A549 (cell line): ENCODE results near the gene RGS6.

Source experiments
- CTCF ChIP-seq: fragments of >200 bp; sonication (Bioruptor Twin); formaldehyde crosslinking; IDR thresholded peaks from 3 replicates; pipeline ENCODE4 v1.5.1; 2016
- EHMT2 ChIP-seq: fragments of 200-600 bp; sonication (generic); IDR thresholded peaks from 2 replicates; pipeline ENCODE4 v1.6.1; 2016; ENCODE audit warnings: antibody characterized with exemption, low read depth, mild to moderate bottlenecking, moderate library complexity
- EP300 ChIP-seq, 2 experiments: fragments of >200 bp; sonication (Bioruptor Twin); formaldehyde crosslinking; IDR thresholded peaks; 2 replicates in 1 of 2; 3 replicates in 1 of 2; pipeline ENCODE4 v1.6.1; 2016 to 2017
- GATA3 ChIP-seq: IDR thresholded peaks from 2 replicates; pipeline ENCODE4 v1.6.1; 2012; ENCODE audit warnings: borderline replicate concordance
- HOXB5 ChIP-seq: fragments of 250-450 bp; sonication (Bioruptor Pico); IDR thresholded peaks from 2 replicates; pipeline ENCODE4 v1.5.0; 2020; ENCODE audit warnings: mild to moderate bottlenecking, moderate library complexity
- KDM5A ChIP-seq: fragments of 200-600 bp; sonication (generic); IDR thresholded peaks from 2 replicates; pipeline ENCODE4 v1.6.1; 2016; ENCODE audit warnings: antibody characterized with exemption, mild to moderate bottlenecking
- RAD21 ChIP-seq, 2 experiments: fragments of >200 bp in 1 of 2; sonication (Bioruptor Twin) in 1 of 2; formaldehyde crosslinking in 1 of 2; IDR thresholded peaks in 1 of 2; conservative IDR thresholded peaks in 1 of 2; 2 replicates in 1 of 2; 3 replicates in 1 of 2; pipeline ENCODE4 v1.6.1; 2012 to 2018; ENCODE audit warnings: inconsistent platforms in 1 of 2
- REST ChIP-seq: fragments of 200-600 bp; sonication (generic); IDR thresholded peaks from 2 replicates; pipeline ENCODE4 v1.6.1; 2016; ENCODE audit warnings: antibody characterized with exemption, mild to moderate bottlenecking, moderate library complexity
- SMC3 ChIP-seq: fragments of >200 bp; sonication (Bioruptor Twin); formaldehyde crosslinking; IDR thresholded peaks from 3 replicates; pipeline ENCODE4 v1.6.1; 2018; ENCODE audit warnings: inconsistent platforms

DNA sequence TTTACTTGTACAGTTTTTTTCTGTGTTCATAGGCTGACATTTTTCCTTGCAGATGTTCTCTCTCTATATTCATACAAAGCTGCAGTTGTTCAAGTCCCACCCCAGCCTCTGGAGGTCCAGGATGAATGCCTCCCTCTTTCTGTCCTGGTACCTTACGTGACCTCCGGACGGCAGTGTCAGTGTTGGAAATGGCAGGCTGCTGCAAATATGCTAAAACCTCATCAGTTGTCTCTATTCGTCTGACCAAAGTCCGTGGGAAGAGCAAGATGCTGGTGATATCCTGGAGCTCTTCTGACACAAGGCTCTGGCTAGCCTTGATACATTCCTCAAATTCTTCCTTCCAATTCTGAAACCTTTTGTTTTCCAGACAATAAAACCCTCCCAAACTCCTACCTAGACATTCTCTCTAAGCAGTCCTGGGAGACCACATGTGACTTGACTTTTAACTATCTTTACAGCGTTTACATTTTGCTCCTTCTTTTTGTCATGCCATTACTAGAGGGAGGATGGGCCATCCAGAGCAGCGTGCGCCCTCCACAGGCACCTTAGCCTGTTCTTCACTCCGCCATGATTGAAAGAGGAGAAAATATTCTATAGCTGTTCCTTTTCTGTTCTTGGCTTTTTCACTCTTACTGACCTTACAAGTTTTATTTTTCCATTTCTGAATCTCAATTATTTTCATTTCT is 143.6 kb downstream of the RGS6 start:
- TF ChIP-seq EHMT2 (no peak), HOXB5 (CRISPR knock-in tag) (no peak), RAD21 (conservative IDR thresholded peaks at IDR 0.05 in 1 of 2, IDR thresholded peaks at IDR 0.05 in 1 of 2) (no peak), SMC3 (no peak), CTCF (no peak), KDM5A (no peak), GATA3 (no peak), EP300 (IDR thresholded peaks at IDR 0.05) (no peak), REST (no peak)
